HepG2 (cell line): ENCODE results near the gene VPS29. TPM values are rescaled to one million over a fixed set of nuclear protein-coding genes. Genes with fewer than 3 reads are reported as not detected.

Source experiments
- AGO1 ChIP-seq: fragments of 200-400 bp; formaldehyde crosslinking; IDR thresholded peaks from 2 replicates; pipeline ENCODE4 v1.6.1; 2017; ENCODE audit warnings: mild to moderate bottlenecking, low read depth, low read length, moderate library complexity; ENCODE audit not compliant: poor library complexity, severe bottlenecking
- HIC2 ChIP-seq: sonication (generic); formaldehyde crosslinking; IDR thresholded peaks from 2 replicates; pipeline ENCODE4 v1.9.0; 2022; ENCODE audit warnings: low read depth, missing genetic modification reagents
- PTBP1 ChIP-seq: fragments of 200-400 bp; formaldehyde crosslinking; IDR thresholded peaks from 2 replicates; pipeline ENCODE4 v1.6.1; 2018; ENCODE audit warnings: low read length, low read depth; ENCODE audit not compliant: poor library complexity, severe bottlenecking
- SNAPC4 ChIP-seq: sonication (generic); formaldehyde crosslinking; IDR thresholded peaks from 2 replicates; pipeline ENCODE4 v1.4.0; 2020; ENCODE audit warnings: mild to moderate bottlenecking, missing genetic modification reagents
- TFDP1 ChIP-seq: IDR thresholded peaks from 2 replicates; pipeline ENCODE4 v1.6.1; 2016; ENCODE audit warnings: missing compliant biosample characterization, missing genetic modification reagents, borderline replicate concordance
- ZNF232 ChIP-seq: sonication (generic); formaldehyde crosslinking; IDR thresholded peaks from 2 replicates; pipeline ENCODE4 v1.4.0; 2020; ENCODE audit warnings: missing genetic modification reagents, borderline replicate concordance
- ZNF329 ChIP-seq: sonication (generic); formaldehyde crosslinking; IDR thresholded peaks from 2 replicates; pipeline ENCODE4 v1.9.0; 2021; ENCODE audit warnings: low read depth, mild to moderate bottlenecking, missing genetic modification reagents
- ZNF354B ChIP-seq: sonication (generic); formaldehyde crosslinking; IDR thresholded peaks from 2 replicates; pipeline ENCODE4 v1.8.0; 2022; ENCODE audit warnings: mild to moderate bottlenecking, missing genetic modification reagents
- ZNF44 ChIP-seq: sonication (generic); formaldehyde crosslinking; IDR thresholded peaks from 2 replicates; pipeline ENCODE4 v1.5.1; 2020; ENCODE audit warnings: mild to moderate bottlenecking, missing genetic modification reagents
- ZNF788 ChIP-seq: sonication (generic); formaldehyde crosslinking; IDR thresholded peaks from 2 replicates; pipeline ENCODE4 v1.5.0; 2020; ENCODE audit warnings: mild to moderate bottlenecking, missing genetic modification reagents, borderline replicate concordance
- ZSCAN12 ChIP-seq: sonication (generic); formaldehyde crosslinking; IDR thresholded peaks from 2 replicates; pipeline ENCODE4 v1.9.0; 2021; ENCODE audit warnings: mild to moderate bottlenecking, missing genetic modification reagents
- polyA plus RNA-seq, 8 experiments: library from polyadenylated mRNA; depleted of rRNA in 3 of 8; stranded (reverse) in 7 of 8; unstranded in 1 of 8; fragments of >200 nt; fragmentation: Illumina TruSeq in 4 of 8; extraction: Trizol in 4 of 8; gene quantifications; 2 replicates each; pipeline versions ENCODE4 v1.2.1 to v1.2.3, GENCODE V29; 2011 to 2016; ENCODE audit warnings: low read depth in 4 of 8, missing spikeins in 1 of 8, mixed read lengths in 1 of 8; ENCODE audit not compliant: insufficient read depth in 1 of 8
- total RNA-seq, 5 experiments: library from RNA; depleted of rRNA; stranded (reverse); fragments of >200 nt; fragmentation: Illumina TruSeq; extraction: Trizol; gene quantifications; 2 replicates each; pipeline ENCODE4 v1.2.3, GENCODE V29; 2016; ENCODE audit warnings: low read depth in 1 of 5

VPS29 gene
- total and polyA plus RNA-seq, 2 of the 13 experiments (the other 11 are each of a cell fraction or from before 2014, with no cell fraction given): 107 to 114 TPM

GRCh38 chr12:110501399-110501751 lies 536 bp downstream of the VPS29 start (continued):
- peak; percentile 6; the same call in 1 of the 2 replicates for TF ChIP-seq ZNF329 (CRISPR knock-in tag)
- TF ChIP-seq SNAPC4 (CRISPR knock-in tag): no peak
- 0 out of 2 replicates have a peak, but pooled peaks have one; percentile 16 for TF ChIP-seq ZNF232
- TF ChIP-seq TFDP1 (CRISPR knock-in tag): 0 out of 2 replicates have a peak, but pooled peaks have one; percentile 9
- peak; percentile 13 for TF ChIP-seq PTBP1
- TF ChIP-seq ZNF788 (CRISPR knock-in tag): no peak
- TF ChIP-seq ZNF354B (CRISPR knock-in tag): no peak
- no peak for TF ChIP-seq AGO1
- 0 out of 2 replicates have a peak, but pooled peaks have one; percentile 4 for TF ChIP-seq ZNF44 (CRISPR knock-in tag)
- 0 out of 2 replicates have a peak, but pooled peaks have one; percentile 0 for TF ChIP-seq HIC2 (CRISPR knock-in tag)
- TF ChIP-seq ZSCAN12: no peak
- TF ChIP-seq, all 625 proteins: peak for 9
